BJ (cell line): ENCODE data around the gene LDLRAD4. TPM values are rescaled to one million over a fixed set of nuclear protein-coding genes. Genes with fewer than 3 reads are reported as not detected.

ENCODE experiments used
- CTCF ChIA-PET: fragments of 350-600 bp; formaldehyde crosslinking; extraction: SDS; loops from one replicate; lab custom pipeline; 2021; ENCODE audit warnings: antibody characterized with exemption, inconsistent platforms; lab: Yijun Ruan, JAX
- POLR2A ChIA-PET: fragments of 300-600 bp; sonication (Branson Sonifier 250); formaldehyde crosslinking; extraction: SDS; loops from one replicate; lab custom pipeline; 2021; ENCODE audit warnings: antibody characterized with exemption; lab: Charles Lee
- DNase-seq: peaks from one replicate; pipeline ENCODE4 v3.0.0-alpha.2; 2011; ENCODE audit warnings: low read depth
- H3K27me3 ChIP-seq: 2 replicates; pipeline ENCODE4 v1.6.0; 2011; ENCODE audit warnings: low read length; ENCODE audit not compliant: control insufficient read depth, insufficient read depth
- H3K36me3 ChIP-seq: 2 replicates; pipeline ENCODE4 v1.5.1; 2011; ENCODE audit warnings: low read length; ENCODE audit not compliant: control insufficient read depth, insufficient read depth
- H3K4me3 ChIP-seq: 2 replicates; pipeline ENCODE4 v1.5.1; 2011; ENCODE audit warnings: low read depth, mild to moderate bottlenecking, control low read depth, low read length
- polyA plus RNA-seq: library from polyadenylated mRNA; depleted of rRNA; stranded (reverse); fragments of >200 nt; gene quantifications from 2 replicates; pipeline ENCODE4 v1.2.3, GENCODE V29; 2011
- TF ChIP-seq, protein P1 (sequence below): IDR thresholded peaks from 2 replicates; pipeline ENCODE4 v1.5.1; 2011; ENCODE audit warnings: low read depth, mild to moderate bottlenecking, control low read depth, inconsistent platforms, low read length, moderate library complexity; ENCODE audit not compliant: insufficient read depth

LDLRAD4 gene
- polyA plus RNA-seq, 1 experiment = not detected

DNA sequence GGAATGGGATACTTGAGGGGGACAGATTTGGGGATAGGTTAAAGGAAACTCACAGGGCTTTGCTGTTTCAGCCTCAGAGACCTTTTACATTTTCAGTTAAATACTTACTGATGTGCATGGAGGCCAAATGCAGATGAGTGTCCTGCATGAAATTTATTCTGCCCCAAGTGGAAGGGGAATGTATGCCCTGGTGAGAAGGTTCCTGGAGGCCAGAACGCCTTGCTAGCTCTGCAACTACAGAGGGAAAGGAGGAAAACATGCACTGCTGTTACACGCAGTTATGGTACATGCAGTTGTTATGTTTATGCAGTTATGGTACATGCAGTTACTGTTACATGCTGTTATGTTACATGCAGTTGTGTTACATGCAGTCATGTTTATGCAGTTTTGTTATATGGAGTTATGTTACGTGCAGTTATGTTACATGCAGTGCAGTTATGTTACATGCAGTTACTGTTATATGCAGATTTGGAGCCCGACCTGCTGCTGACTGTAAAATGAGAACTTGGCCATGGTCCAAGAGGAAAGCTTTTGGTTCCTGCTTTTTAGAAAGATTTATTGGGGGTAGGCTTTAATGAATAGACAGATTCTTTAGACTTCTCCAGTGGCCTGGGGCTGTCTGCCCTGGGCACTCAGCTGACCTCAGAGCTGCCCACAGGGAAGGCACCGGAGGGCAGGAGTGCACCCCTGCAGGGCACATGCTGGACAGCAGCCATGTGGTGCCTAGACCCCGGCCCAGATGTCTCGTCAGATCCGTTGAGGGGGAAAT, 84.1 kb downstream of the LDLRAD4 start:
- TF ChIP-seq, protein P1, sequence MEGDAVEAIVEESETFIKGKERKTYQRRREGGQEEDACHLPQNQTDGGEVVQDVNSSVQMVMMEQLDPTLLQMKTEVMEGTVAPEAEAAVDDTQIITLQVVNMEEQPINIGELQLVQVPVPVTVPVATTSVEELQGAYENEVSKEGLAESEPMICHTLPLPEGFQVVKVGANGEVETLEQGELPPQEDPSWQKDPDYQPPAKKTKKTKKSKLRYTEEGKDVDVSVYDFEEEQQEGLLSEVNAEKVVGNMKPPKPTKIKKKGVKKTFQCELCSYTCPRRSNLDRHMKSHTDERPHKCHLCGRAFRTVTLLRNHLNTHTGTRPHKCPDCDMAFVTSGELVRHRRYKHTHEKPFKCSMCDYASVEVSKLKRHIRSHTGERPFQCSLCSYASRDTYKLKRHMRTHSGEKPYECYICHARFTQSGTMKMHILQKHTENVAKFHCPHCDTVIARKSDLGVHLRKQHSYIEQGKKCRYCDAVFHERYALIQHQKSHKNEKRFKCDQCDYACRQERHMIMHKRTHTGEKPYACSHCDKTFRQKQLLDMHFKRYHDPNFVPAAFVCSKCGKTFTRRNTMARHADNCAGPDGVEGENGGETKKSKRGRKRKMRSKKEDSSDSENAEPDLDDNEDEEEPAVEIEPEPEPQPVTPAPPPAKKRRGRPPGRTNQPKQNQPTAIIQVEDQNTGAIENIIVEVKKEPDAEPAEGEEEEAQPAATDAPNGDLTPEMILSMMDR = no peak
- ChIA-PET CTCF (interaction anchor here (0.5 kb wide), 1 partner anchor 15 kb away, joined by 3 read pairs; no protein-coding TSS in a partner anchor), POLR2A (no interaction called here)
- no peak for DNase-seq
- no peaks in the 10 kb centered on the region for H3K36me3 ChIP-seq
- no peaks in the 10 kb centered on the region for H3K27me3 ChIP-seq
- no peak overlapping the region for H3K4me3 ChIP-seq

DNA sequence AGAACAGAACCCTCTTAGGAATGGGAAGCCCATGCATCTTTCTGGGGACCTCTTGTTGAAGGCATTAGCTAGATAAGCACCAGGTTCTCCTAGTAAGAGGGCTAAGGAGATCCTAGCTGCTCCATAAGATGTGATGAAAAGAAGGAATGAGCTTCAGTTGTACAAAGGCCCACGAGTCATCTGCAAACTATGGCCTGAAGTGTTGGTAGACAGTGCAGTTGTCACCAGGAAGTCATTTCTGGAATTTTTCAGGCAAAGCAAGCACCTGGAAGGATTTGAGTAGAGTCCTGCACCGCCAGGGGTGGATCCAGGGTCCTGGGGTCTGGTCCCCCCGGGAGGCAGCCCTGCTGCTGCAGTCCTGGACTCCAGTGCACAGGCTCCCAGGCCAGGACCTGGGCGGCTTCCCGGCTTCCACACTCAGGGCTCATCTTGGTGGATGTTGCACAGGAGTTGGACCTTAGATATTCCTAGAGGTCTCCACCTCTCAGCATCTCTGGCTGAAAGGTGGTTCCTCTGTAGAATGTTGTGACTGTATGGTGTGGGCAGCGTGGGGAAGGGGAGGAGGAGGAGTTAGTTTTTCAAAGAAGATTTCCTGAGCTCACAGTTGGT, 85.3 kb downstream of the LDLRAD4 start:
- H3K4me3 ChIP-seq = no peak overlapping the region
- H3K36me3 ChIP-seq = no peaks in the 10 kb centered on the region
- TF ChIP-seq, protein P1 = no peak
- POLR2A ChIA-PET = no interaction called here
- no peaks in the 10 kb centered on the region for H3K27me3 ChIP-seq
- CTCF ChIA-PET = no interaction called here
- DNase-seq = no peak

DNA sequence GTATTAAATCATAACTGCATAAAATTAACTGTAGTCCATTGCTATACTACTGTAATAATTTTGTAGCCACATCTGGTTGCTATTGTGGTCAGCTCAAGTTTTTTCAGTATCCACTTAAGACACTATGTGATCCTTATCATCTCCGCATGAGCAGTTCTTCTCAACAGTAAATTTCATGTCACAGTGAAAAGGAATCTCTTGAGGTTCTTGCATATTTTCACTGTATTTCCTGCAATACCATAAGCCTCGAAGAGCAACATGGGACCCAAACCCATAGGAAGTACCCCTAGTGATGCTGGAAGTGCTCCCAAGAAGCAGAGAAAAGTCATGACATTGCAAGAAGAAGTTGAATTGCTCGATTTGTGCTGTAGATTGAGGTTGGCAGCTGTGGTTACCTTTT, 86.7 kb downstream of the LDLRAD4 start:
- POLR2A ChIA-PET = no interaction called here
- CTCF ChIA-PET = no interaction called here
- Histone ChIP-seq H3K27me3 (no peaks in the 10 kb centered on the region), H3K4me3 (no peak overlapping the region), H3K36me3 (no peaks in the 10 kb centered on the region)
- DNase-seq = no peak
- TF ChIP-seq, protein P1 = no peak

DNA sequence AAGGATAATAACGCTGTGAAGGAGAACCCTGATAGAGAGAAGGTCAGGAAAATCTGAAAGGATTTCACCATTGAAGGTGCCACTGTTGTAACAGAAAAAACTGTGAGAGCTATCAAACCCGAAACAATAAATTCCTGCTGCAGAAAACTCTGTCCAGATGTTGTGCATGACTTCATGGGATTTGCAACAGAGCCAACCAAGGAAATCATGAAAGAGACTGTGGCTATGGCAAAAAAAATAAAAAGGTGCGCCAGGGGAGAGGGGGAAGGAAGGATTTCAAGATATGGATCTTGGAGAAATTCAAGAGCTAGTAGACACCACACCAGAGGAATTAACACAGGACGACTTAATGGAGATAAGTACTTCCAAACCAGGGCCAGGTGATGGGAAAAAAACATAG, 88.0 kb downstream of the LDLRAD4 start:
- TF ChIP-seq, protein P1 = no peak
- Histone ChIP-seq H3K4me3 (no peak overlapping the region), H3K27me3 (no peaks in the 10 kb centered on the region), H3K36me3 (no peaks in the 10 kb centered on the region)
- CTCF ChIA-PET = no interaction called here
- POLR2A ChIA-PET = no interaction called here
- DNase-seq = no peak

DNA sequence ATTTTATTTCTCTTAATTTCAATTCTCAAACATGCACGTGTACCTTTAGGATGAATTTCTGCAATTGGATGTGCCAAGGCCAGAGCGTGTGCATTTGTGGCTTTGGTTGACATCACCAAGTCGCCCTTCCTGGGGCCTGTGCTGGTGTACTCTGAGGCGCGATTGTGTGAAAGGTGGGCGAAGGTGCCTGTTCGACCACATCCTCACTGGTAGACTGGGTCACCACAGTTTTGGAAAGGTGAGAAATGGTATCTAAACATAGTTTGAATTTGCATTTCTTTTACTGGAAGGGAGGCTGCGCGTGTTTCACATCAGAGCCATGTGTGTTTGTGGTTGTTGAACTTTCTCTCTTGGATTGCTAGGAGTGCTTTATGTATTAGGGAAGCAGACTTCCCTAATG, 89.8 kb downstream of the LDLRAD4 start:
- TF ChIP-seq, protein P1 = no peak
- H3K36me3 ChIP-seq = no peaks in the 10 kb centered on the region
- no peak overlapping the region for H3K4me3 ChIP-seq
- H3K27me3 ChIP-seq = no peaks in the 10 kb centered on the region
- CTCF ChIA-PET = no interaction called here
- POLR2A ChIA-PET = no interaction called here
- no peak for DNase-seq
